GM15510 (cell line): ENCODE results near the gene ARHGAP6.

Experiments
- POLR2A ChIP-seq: IDR thresholded peaks from 3 replicates; pipeline ENCODE4 v1.6.1; 2011; ENCODE audit warnings: borderline replicate concordance; ENCODE audit not compliant: insufficient read length; ENCODE audit errors: extremely low read depth

The ARHGAP6 gene

GRCh38 chrX:11666952-11667685, 1.4 kb upstream of the ARHGAP6 start:
- no peak for TF ChIP-seq POLR2A

- TF ChIP-seq POLR2A, result no peak
These were observed 444 bp upstream of the ARHGAP6 start for GRCh38 chrX:11666164-11666563.

GRCh38 chrX:11664211-11665167, 1.2 kb downstream of the ARHGAP6 start:
- TF ChIP-seq POLR2A, result no peak

DNA sequence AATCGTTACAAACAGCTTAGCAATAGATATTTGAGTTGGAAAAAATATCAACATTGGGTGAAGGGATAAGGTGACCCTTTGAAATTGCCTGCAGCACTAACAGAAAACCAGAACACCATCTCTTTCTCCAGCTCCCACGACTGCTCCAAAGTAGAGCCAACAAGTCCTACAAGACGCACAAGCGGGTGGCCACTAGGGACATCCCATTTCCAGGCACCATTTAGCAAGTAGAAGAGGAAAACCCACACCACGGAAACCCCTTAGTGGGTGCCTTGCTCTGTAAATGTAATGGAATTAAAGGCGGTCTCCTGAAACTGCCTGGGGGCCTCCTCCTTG, 1.9 kb downstream of the ARHGAP6 start:
- TF ChIP-seq POLR2A, result no peak

- no peak for TF ChIP-seq POLR2A
These were observed 10.3 kb downstream of the ARHGAP6 start for GRCh38 chrX:11655282-11656015.

- TF ChIP-seq POLR2A, result no peak
These were observed 16.8 kb downstream of the ARHGAP6 start for GRCh38 chrX:11648705-11649519.

DNA sequence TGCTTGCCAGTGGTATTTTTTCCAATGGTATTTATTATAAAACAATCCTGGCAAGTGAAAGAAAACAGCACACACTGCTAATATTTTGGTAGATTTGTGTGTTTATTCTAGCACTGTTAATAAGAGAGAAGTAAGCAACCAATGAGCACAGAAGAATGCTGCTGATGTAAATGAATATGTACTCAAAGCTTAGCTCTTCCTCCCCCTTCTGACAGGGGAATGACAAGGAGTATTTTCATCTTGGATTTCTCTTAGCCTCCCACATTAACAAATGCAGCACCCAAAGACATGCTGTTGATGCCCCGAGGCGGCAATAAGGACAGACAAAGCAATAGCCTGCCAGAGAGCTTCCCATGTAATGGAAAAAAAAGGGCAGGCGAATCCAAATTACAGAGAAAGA, 18.6 kb downstream of the ARHGAP6 start:
- TF ChIP-seq POLR2A, result no peak

DNA sequence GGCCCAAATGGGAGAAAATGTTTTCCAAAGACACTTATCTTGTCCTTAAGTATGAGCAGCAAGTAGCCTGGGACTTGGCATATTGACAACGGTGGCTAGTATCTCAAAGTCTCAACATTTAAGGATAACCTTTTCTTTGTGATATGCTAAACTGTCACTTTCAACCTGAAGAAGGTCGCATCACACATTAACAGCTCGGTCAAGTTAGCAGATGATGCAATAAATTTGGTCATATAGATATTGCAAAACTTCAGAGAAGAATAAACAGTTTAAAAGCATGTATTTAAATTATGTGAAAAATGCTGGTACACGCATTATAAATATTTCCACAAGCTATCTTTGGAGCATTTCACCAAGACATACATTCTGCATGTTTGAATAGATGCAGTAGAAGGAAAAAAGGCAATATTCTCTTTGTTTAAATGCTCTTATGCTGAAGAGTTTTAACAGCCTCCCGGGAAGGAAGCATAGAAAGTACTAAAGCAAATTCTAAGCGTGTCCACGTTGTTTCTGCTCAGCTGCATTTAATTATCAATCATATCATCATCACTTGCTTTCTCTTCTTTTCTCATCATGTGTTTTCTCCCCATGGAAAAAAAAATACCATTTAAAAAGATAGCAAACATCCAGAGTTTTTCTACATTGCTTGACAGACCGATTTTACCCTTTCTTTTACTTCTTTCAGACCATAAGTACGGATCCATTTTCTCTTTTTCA, 24.2 kb downstream of the ARHGAP6 start:
- TF ChIP-seq POLR2A, result no peak

GRCh38 chrX:11640089-11640488, 25.6 kb downstream of the ARHGAP6 start:
- TF ChIP-seq POLR2A, result no peak

- no peak for TF ChIP-seq POLR2A
These were observed 33.0 kb downstream of the ARHGAP6 start for GRCh38 chrX:11632732-11633131.

- TF ChIP-seq POLR2A, result no peak
These were observed 36.0 kb downstream of the ARHGAP6 start for GRCh38 chrX:11629593-11630211.

DNA sequence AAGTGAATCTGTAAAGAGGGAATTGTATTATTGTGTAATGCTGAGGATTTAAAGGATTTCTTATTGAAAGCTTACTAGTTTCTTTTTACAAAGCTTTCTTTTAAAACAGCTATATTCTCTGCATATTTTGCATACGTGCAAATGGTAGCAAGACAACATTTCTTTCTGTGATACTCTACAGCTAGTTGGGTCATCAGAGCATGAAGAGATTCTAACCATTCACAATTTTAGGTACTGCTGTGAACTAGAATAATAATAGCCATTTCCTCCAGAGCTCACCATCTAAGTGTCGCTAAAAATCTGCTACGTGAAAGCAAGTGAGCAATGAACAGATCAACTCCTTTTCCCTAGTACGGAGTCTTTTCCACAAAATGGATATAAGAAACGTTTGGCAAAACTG, 37.3 kb downstream of the ARHGAP6 start:
- TF ChIP-seq POLR2A, result no peak

DNA sequence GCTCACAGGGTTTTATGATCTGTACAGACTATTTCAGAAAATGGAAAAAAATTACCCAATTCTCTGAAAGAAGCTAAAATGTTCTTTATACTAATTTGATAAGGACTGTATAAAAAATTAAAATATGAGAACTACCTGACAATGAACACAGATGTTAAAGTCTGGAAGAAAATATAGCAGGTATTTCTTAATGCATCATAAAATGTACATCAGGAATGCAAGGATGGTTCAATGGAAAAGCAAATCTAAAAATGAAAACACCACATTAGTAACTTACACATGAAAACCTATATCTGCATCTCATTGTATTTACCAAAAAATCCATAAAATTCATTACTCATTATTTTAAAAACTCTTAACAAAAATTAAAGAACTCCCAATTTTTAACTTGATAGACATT, 39.4 kb downstream of the ARHGAP6 start:
- no peak for TF ChIP-seq POLR2A
